Right cardiac atrium (tissue), 5 donors: ENCODE data around the gene THOC5. TPM values are rescaled to one million over a fixed set of nuclear protein-coding genes. Genes with fewer than 3 reads are reported as not detected.
A peak's percentile ranks its signal among the peaks of the same experiment; 100 is the strongest.
"Not testable (repeated sequence)": the region's sequence is repeated elsewhere in the genome, so short reads cannot be mapped to it uniquely, and the experiment has no call there.

ENCODE experiments used
- ATAC-seq, 2 donors: fragments of 200-7000 bp; cut with Tn5 transposase; one replicate each; pipeline versions ENCODE4 v1.8.0 to v1.9.1; 2020; ENCODE audit warnings: moderate library complexity in 2 of 2, mild to moderate bottlenecking in 1 of 2
- DNase-seq, 3 donors: peaks; one replicate each; pipeline ENCODE4 v3.0.0-alpha.2; 2020
- H3K27ac ChIP-seq: one replicate; pipeline ENCODE4 v1.5.1; 2013; ENCODE audit warnings: mild to moderate bottlenecking, low read length, control low read depth, moderate library complexity
- H3K27me3 ChIP-seq: one replicate; pipeline ENCODE4 v1.6.1; 2013; ENCODE audit not compliant: control insufficient read depth, insufficient read depth
- H3K4me1 ChIP-seq: one replicate; pipeline ENCODE4 v1.6.1; 2013; ENCODE audit warnings: low read length; ENCODE audit not compliant: control insufficient read depth, insufficient read depth
- H3K4me3 ChIP-seq: one replicate; pipeline ENCODE4 v1.5.1; 2013; ENCODE audit warnings: low read length, control low read depth
- H3K9me3 ChIP-seq: one replicate; pipeline ENCODE4 v1.6.1; 2013; ENCODE audit warnings: low read length; ENCODE audit not compliant: control insufficient read depth
- WGBS: extraction: QIAGEN DNeasy Blood & Tissue Kit; methylation state at CpG from one replicate; pipeline ENCODE4 v1.1.7; 2013; 5-methylcytosine and 5-hydroxymethylcytosine counted together
- intact Hi-C, 4 donors: fragments of 100-400 bp; cut with DNase I; formaldehyde crosslinking; loops; one replicate each; pipeline versions ENCODE4 v1.11.0 to v1.14.0; 2022 to 2023
- polyA plus RNA-seq: library from polyadenylated mRNA; stranded (reverse); fragments of 200-250 nt; gene quantifications from one replicate; pipeline ENCODE4 v1.2.3, GENCODE V29; 2013
- total RNA-seq, 4 donors: library from RNA; stranded (reverse); fragmentation: NEBNext Ultra II Directional; extraction: Animal tissue kit (Norgen Biotek cat#: 25700); gene quantifications; one replicate each; pipeline ENCODE4 v1.2.1, GENCODE V29; 2021
- donor health status: healthy with polysubstance abuse.
- donor health status: DM: no; HTN: yes; CAD: no.
- donor health status: DM: no; HTN: no; CAD: no.
- donor health status: DM: no; HTN: yes; CAD: no; lungs with severe emphysema.
- donor health status: DM: yes; HTN: yes; CAD: no.

THOC5 gene
- total and polyA plus RNA-seq, 5 donors = 30.5 to 58.9 (median 40.1) TPM

DNA sequence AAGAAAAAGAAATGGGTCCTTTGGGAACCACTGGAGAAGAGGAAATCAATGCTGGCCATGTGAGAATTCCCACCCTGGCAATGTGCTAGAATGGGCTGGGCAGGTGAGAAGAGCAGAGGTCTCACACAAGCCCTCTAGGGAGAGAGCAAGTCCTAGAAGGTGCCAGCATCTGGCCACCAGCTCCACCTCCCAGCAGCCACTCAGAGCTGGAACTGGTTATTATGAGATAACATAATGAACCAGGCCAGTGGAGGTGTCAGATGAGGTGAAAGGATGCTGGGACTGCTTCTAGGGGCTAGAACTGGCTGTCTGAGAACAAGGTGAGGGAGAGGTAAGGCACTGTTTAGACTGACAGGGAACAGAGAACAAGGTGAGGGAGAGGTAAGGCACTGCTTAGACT is 44.3 kb downstream of the THOC5 start:
- ATAC-seq = peak in 1 of 2 donors; percentile 26
- Histone ChIP-seq H3K4me1 (no peaks in the 10 kb centered on the region), H3K9me3 (no peaks in the 10 kb centered on the region), H3K27ac (no peak overlapping the region), H3K27me3 (no peaks in the 10 kb centered on the region), H3K4me3 (no peak overlapping the region)
- intact Hi-C loops = no loop called here
- no peak for DNase-seq

DNA sequence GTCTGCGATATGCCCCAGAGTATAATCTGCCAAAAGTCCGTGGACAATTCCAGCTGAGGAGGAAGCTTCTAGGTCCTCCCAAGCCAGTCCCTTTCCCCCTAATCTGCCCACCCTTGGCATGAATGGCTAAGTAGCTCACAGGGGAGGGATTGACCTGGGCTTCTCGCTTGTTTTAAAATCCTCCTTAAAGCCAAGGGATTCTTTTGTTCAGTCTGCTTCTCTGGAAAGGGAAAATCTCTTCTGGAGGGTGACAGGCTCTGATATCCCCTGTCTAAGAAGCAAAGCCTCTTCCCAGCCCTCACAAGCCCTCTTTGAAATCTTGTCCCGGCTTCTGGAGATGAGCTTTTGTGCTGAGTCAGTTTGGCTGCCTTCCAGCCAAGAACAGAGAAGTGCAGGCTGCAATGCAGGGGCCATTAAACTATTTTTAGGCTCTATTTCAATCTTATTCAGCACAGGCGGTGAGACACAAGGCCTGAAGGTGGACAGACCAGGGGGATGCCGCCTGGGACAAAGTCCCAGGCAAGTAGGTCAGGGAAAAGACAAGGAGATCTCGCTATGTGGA is 49.7 kb downstream of the THOC5 start:
- H3K4me1 ChIP-seq = peaks cover 2% of the 10 kb centered on the region
- no peaks in the 10 kb centered on the region for H3K9me3 ChIP-seq
- H3K27me3 ChIP-seq = no peaks in the 10 kb centered on the region
- intact Hi-C loops = no loop called here
- peak in 2 of 3 donors; percentile 52 to 76 for DNase-seq
- 45% methylated on average over 7 of the region's 7 CpGs for WGBS
- peak; percentile 53 to 62 for ATAC-seq
- H3K27ac ChIP-seq = no peak overlapping the region
- no peak overlapping the region for H3K4me3 ChIP-seq

DNA sequence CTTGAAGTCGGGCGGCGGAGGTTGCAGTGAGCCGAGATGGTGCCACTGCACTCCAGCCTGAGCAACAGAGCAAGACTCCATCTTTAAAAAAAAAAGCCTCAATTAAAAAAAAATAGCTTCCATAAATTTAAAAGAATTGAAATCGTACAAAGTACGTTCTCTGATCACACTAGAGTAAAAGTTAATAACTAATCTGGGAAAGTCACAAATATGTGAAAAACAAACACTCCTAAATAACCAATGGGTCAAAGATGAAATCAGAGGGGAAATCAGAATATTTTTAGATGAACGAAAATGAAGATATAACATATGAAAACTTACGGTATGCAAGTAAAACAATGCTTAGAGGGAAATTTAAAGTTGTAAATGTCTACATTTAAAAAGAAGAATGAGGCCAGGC is 53.7 kb downstream of the THOC5 start:
- no peak for ATAC-seq
- Histone ChIP-seq H3K4me1 (peaks cover 2% of the 10 kb centered on the region), H3K9me3 (no peaks in the 10 kb centered on the region), H3K4me3 (no peak overlapping the region), H3K27ac (no peak overlapping the region), H3K27me3 (no peaks in the 10 kb centered on the region)
- no peak for DNase-seq
- intact Hi-C loops = no loop called here
- WGBS = 95% methylated on average over 8 of the region's 8 CpGs

DNA sequence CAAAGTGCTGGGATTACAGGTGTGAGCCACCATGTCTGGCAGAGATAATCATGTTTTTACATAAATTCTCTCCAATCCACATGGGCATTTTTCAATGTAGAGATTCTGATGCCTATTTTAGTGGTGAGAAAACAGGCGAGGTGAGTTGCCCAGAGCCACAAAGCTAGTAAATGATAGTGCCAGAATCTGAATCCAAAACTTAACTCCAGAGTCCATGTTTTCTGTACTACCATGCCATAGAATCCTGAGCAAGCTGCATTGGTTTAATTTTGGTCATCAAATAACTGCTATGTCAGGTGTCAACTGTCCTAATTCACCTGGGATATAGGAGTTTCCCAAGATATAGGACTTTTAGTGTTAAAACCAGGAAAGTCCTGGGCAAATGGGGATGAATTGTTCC is 59.9 kb downstream of the THOC5 start:
- Histone ChIP-seq H3K4me1 (no peaks in the 10 kb centered on the region), H3K27me3 (no peaks in the 10 kb centered on the region), H3K9me3 (no peaks in the 10 kb centered on the region), H3K4me3 (no peak overlapping the region), H3K27ac (no peak overlapping the region)
- intact Hi-C loops = no loop called here
- WGBS = 92% methylated on average over 1 of the region's 1 CpG
- no peak for DNase-seq
- ATAC-seq = no peak

DNA sequence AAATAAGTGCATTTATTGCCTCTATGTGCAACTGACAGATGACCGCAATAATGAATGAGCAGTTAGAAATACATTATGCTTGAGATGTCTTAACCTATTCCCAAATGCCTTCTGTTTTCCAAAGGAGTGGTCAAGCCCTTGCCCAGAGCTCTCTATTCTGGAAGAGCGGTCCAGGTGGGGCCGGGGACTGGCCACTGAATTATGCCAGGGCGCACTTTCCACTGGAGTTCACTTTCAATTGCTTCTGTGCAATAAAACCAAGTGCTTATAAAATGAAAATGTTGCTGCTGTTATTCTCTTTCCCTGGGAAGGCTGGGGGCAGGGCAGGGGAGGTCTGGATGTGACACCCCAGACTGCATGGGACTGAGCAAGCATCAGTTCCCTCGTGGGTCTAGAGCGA is 62.5 kb downstream of the THOC5 start:
- Histone ChIP-seq H3K4me1 (no peaks in the 10 kb centered on the region), H3K9me3 (no peaks in the 10 kb centered on the region), H3K4me3 (no peak overlapping the region), H3K27ac (no peak overlapping the region), H3K27me3 (no peaks in the 10 kb centered on the region)
- intact Hi-C loops = no loop called here
- WGBS = 94% methylated on average over 6 of the region's 6 CpGs
- DNase-seq = no peak
- no peak for ATAC-seq

DNA sequence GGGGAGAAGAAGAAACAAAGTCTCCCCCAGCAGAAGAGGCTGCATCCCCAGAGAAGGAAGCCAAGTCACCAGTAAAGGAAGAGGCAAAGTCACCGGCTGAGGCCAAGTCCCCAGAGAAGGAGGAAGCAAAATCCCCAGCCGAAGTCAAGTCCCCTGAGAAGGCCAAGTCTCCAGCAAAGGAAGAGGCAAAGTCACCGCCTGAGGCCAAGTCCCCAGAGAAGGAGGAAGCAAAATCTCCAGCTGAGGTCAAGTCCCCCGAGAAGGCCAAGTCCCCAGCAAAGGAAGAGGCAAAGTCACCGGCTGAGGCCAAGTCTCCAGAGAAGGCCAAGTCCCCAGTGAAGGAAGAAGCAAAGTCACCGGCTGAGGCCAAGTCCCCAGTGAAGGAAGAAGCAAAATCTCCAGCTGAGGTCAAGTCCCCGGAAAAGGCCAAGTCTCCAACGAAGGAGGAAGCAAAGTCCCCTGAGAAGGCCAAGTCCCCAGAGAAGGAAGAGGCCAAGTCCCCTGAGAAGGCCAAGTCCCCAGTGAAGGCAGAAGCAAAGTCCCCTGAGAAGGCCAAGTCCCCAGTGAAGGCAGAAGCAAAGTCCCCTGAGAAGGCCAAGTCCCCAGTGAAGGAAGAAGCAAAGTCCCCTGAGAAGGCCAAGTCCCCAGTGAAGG is 64.3 kb downstream of the THOC5 start:
- ATAC-seq, H3K4me3 ChIP-seq, H3K9me3 ChIP-seq, H3K27me3 ChIP-seq, intact Hi-C loops, H3K27ac ChIP-seq, DNase-seq, H3K4me1 ChIP-seq: not testable (repeated sequence)
- 70% methylated on average over 8 of the region's 8 CpGs for WGBS

DNA sequence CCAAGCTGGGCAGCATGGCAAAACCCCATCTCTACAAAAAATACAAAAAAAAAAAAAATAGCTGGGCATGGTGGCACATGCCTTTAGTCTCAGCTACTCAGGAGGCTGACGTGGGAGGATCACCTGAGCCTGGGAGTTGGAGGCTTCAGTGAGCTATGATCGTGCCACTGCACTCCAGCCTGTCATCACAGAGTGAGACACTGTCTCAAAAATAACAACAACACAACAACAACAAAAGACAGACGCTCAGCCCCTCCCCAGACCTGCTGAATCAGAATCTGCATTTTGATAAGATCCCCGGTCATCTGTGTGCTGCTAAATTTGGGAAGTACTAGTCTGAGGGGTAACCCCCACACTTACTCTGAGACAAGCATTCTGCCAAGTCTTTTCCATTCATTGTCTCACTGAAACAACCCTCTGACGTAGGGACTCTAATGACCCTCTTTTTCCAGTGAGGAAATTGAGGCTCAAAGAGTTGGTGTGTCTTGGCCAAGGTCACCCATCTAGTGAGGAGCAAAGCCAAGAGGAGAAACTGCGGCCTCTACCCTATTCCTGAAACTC is 66.1 kb downstream of the THOC5 start:
- DNase-seq (no peak), ATAC-seq (peak in 1 of 2 donors; percentile 79)
- Histone ChIP-seq H3K27me3 (no peaks in the 10 kb centered on the region), H3K4me3 (no peak overlapping the region), H3K9me3 (no peaks in the 10 kb centered on the region), H3K27ac (no peak overlapping the region), H3K4me1 (no peaks in the 10 kb centered on the region)
- intact Hi-C loops = no loop called here
- 62% methylated on average over 6 of the region's 6 CpGs for WGBS

DNA sequence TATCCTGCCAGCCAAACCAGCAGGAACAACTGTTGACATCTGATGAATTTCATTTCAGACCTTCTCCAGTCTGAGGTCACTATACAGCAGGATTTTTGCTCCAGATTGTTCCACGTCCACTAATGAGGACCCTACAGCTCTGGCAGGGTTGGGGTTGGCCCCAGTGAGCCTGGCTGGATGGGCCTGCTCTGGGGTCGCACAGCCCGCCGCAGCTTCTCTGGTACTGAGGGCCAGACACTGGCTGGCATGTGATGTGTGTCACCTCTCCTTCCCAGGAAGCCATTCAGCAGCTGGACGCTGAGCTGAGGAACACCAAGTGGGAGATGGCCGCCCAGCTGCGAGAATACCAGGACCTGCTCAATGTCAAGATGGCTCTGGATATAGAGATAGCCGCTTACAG is 68.1 kb downstream of the THOC5 start:
- intact Hi-C loops = no loop called here
- H3K9me3 ChIP-seq = no peaks in the 10 kb centered on the region
- H3K27me3 ChIP-seq = no peaks in the 10 kb centered on the region
- no peaks in the 10 kb centered on the region for H3K4me1 ChIP-seq
- ATAC-seq = no peak
- no peak overlapping the region for H3K27ac ChIP-seq
- H3K4me3 ChIP-seq = no peak overlapping the region
- no peak for DNase-seq
- 90% methylated on average over 8 of the region's 8 CpGs for WGBS

DNA sequence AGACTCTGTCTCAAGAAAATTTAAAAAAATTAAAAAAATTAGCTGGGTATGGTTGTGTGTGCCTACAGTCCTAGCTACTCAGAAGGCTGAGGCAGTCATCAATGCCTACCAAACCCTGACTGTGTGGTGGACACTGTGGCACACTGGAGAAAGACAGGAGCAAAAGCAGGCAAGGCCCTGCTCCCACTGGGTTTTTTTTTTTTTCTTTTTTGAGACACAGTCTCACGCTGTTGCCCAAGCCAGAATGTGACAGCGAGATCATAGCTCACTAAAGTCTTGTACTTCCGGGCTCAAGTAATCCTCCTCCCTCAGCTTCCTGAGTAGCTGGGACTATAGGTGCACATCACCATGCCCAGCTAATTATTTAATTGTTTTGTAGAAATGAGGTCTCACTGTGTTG is 68.9 kb downstream of the THOC5 start:
- DNase-seq (no peak), ATAC-seq (no peak)
- no peaks in the 10 kb centered on the region for H3K27me3 ChIP-seq
- intact Hi-C loops = no loop called here
- no peak overlapping the region for H3K27ac ChIP-seq
- H3K4me1 ChIP-seq = no peaks in the 10 kb centered on the region
- H3K4me3 ChIP-seq = no peak overlapping the region
- 91% methylated on average over 3 of the region's 3 CpGs for WGBS
- H3K9me3 ChIP-seq = no peaks in the 10 kb centered on the region

DNA sequence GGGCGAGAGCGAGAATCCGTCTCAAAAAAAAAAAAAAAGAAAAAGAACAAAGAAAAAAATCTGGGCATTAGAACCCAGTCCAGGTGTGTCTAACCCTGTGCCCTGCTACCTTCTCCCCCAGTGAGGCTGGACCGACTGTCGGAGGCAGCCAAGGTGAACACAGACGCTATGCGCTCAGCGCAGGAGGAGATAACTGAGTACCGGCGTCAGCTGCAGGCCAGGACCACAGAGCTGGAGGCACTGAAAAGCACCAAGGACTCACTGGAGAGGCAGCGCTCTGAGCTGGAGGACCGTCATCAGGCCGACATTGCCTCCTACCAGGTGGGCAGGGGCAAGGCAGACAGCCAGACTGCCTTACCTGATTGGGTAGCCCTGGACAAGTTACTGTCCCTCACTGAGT is 70.3 kb downstream of the THOC5 start:
- no peaks in the 10 kb centered on the region for H3K9me3 ChIP-seq
- intact Hi-C loops = no loop called here
- DNase-seq (no peak), ATAC-seq (no peak)
- H3K4me3 ChIP-seq = no peak overlapping the region
- no peaks in the 10 kb centered on the region for H3K4me1 ChIP-seq
- no peak overlapping the region for H3K27ac ChIP-seq
- WGBS = 95% methylated on average over 13 of the region's 13 CpGs
- no peaks in the 10 kb centered on the region for H3K27me3 ChIP-seq

DNA sequence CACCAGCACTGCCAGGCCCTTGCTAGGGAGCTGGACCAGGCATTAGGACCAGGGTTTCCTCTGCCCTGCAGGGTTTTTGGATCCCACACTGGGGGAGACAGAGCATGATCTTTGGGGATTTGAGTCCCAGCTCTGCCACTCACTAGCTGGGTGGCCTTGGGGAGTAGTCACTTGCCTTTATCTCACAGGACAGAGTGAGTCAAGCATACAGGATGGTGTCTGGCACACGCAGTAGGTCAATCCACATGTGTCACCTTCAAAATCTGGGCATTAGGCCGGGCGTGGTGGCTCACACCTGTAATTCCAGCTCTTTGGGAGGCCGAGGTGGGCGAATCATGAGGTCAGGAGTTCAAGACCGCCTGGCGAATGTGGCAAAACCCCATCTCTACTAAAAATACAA is 70.8 kb downstream of the THOC5 start:
- no peaks in the 10 kb centered on the region for H3K9me3 ChIP-seq
- H3K27ac ChIP-seq = no peak overlapping the region
- DNase-seq (no peak), ATAC-seq (no peak)
- WGBS = 93% methylated on average over 7 of the region's 7 CpGs
- intact Hi-C loops = no loop called here
- no peaks in the 10 kb centered on the region for H3K4me1 ChIP-seq
- no peaks in the 10 kb centered on the region for H3K27me3 ChIP-seq
- no peak overlapping the region for H3K4me3 ChIP-seq
